KBM-7 (cell line): Measurements from ENCODE around the gene PRRG3.
A peak's percentile ranks its signal among the peaks of the same experiment; 100 is the strongest.

ENCODE experiments used
- DNase-seq: peaks from one replicate; pipeline ENCODE4 v3.0.0-alpha.2; 2015
- in situ Hi-C: fragments of 300-500 bp; cut with MboI; formaldehyde crosslinking; loops from 2 replicates; pipeline ENCODE4 v1.14.3; 2020; ENCODE audit warnings: low sequenced_read_pairs, low pct_unique_long_range_greater_than_20kb, mixed read lengths

Gene PRRG3

DNA sequence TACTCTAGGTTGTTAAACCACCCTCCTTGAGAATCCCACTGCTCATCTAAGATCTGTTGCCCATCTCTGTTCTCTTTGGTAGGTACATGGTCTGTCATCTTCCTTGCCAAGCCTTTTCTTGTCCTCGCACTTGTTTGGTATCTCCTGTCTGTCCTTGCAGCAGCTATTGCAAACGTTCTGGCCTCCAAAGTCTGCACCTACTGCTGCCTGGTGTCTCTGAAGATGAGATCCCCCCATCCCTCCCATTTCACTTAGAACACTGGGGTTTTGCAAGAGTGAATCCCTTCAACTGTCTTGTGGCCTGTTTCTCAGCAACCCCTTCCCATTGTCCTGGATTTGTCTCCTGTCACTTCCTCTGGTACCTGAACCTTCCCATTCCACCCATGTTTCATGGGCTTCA lies 40.0 kb downstream of the PRRG3 start:
- in situ Hi-C loops: no loop called here
- DNase-seq: no peak

DNA sequence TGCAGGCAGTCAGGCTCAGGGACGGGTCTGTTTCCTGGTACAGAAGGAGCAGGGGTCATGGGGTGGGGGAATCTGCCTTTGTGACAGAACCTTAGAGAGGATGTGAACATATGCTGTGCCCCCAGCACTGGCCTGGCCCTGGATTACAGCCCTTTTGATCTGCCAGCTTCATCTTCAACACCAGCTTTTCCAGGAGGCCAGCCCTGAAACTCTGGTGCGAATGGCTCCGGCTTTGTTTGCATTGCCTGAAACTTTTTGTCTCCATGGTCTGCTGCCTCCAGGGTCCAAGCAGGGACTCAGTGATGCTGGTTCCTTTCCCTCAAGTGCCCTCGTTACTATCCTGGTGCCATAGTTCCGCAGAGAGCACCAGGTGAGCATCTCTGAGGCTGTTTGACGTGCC lies 41.4 kb downstream of the PRRG3 start:
- in situ Hi-C loops: no loop called here
- DNase-seq: no peak

DNA sequence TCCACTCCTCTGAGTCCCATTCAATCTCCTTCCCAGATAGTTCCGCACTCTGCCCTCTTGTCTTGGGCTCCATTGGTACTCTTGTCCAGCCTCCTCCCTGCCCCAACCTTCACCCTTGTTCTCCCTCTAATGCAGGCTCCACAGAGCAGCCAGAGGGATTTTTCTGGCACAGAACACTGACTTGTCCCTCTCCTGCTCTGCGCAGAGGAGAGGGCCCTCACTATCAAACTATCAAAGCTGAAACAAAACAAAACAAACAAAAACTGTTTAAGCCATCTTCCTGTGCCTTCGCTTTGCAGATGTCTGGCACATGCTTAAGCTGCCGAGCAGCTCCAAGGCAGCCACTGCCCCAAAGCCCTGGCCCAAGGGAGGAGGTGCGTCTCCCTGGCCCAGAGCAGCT lies 42.2 kb downstream of the PRRG3 start:
- DNase-seq: no peak
- in situ Hi-C loops: no loop called here

DNA sequence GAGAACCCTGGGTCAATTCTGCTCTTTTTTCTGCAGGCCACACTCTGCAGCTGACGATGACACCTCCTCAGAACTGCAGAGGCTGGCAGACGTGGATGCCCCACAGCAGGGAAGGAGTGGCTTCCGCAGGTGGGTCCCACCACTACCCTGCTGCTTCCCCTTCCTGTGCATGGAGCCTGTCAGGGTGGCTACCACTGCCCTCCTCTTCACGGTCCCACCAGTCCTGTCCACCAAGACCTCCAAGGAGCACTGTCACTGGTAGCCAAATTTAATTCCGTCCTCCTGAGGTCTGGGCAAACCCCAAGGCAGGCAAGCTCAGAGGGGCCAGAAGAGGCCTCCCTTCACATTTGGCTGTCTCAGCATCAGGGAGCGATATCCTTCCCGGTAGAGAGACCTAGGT lies 43.5 kb downstream of the PRRG3 start:
- DNase-seq: no peak
- in situ Hi-C loops: no loop called here

DNA sequence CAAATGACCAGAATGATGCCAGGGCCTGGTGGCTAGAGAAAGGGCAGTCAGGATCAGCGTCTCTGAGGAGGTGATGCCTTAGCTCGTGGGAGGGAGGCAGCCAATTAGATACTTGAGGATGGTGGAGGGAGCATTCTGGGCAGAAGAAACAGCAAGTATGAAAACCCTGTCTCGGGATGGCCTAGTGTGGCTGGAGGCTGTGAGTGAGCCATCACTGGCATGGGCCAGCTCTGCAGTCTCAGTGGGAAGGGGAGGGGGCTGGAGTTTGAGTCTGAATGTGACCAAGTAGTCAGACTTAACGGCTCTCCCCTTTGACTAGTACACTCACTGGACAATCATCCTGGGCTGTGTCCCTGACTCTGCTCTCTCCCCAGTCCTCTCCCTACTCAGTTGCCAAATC lies 46.3 kb downstream of the PRRG3 start:
- no peak for DNase-seq
- in situ Hi-C loops: no loop called here

DNA sequence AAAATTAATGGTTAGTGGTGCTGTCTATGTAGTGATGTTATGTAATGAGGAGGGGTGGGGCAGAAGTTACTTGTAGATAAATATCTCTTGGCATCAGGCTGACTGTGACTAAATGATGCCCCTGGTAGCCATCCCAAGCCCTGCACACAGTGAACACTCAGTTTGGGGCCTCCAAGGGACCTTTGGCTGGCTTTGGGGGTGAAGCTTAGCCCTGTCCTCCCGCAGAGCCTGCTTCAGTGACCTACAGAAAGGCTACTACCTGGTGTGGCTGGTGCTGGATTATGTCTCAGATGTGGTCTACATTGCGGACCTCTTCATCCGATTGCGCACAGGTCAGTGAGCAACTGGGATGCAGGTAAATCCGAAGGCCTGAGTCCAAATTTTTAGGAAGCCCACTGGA lies 47.1 kb downstream of the PRRG3 start:
- no peak for DNase-seq
- in situ Hi-C loops: no loop called here

DNA sequence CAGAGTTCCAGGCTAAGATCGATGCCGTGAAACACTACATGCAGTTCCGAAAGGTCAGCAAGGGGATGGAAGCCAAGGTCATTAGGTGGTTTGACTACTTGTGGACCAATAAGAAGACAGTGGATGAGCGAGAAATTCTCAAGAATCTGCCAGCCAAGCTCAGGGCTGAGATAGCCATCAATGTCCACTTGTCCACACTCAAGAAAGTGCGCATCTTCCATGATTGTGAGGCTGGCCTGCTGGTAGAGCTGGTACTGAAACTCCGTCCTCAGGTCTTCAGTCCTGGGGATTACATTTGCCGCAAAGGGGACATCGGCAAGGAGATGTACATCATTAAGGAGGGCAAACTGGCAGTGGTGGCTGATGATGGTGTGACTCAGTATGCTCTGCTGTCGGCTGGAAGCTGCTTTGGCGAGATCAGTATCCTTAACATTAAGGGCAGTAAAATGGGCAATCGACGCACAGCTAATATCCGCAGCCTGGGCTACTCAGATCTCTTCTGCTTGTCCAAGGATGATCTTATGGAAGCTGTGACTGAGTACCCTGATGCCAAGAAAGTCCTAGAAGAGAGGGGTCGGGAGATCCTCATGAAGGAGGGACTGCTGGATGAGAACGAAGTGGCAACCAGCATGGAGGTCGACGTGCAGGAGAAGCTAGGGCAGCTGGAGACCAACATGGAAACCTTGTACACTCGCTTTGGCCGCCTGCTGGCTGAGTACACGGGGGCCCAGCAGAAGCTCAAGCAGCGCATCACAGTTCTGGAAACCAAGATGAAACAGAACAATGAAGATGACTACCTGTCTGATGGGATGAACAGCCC lies 48.6 kb downstream of the PRRG3 start:
- no peak for DNase-seq
- in situ Hi-C loops: no loop called here

DNA sequence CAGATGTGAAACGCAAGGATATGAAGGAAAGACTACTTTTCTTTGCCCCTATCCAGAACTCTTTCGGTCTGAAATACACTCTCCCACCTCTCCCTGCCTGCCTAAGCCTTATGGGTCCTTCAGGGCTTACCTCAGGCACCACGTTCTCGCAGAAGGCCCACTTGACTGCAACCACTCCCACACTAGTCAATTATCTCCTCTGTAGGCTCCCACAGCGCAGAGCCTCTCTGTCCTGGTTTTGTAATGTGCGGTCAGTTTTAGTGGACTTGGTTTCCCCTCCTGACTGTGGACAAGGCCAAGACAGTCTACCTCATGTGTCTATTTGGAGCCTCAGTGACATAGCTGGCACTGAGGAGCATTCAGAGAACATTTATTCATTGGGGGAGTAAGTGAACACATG lies 50.4 kb downstream of the PRRG3 start:
- DNase-seq: no peak
- in situ Hi-C loops: no loop called here

DNA sequence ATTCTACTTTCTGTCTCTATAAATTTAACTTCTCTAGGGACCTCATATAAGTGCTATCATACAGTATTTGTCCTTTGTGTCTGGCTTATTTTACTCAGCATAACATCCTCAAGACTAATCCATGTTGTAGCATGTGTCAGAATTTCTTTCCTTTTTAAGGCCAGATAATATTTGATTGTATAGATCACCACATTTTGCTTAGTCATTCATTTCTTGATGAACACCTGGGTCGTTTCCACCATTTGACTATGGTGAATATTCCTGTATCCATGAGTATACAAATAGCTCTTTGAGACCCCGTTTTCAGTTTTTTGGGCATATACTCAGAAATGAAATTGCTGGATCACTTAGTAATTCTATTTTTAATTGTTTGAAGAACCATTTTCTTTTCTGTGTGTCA lies 51.2 kb downstream of the PRRG3 start:
- DNase-seq: no peak
- in situ Hi-C loops: no loop called here

DNA sequence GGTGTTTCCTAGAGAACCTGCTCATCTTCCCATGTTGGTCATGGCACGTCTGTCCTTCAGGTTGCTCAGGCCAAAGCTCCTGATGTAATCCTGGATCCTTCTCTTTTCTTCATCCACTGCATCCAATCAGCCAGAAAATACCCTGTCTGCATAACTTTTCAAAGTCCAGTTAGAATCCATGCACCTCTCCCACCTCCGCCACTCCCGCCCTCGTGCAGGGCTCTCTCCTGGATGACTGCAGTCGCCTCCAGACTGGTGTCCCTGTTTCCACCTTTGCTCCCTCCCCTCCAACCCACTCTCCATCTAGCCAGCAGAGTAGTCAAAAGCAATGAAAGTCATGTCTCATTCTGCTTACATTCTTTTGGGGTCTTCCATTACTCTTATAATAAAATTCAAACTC lies 55.3 kb downstream of the PRRG3 start:
- in situ Hi-C loops: loop anchor here (25.0 kb wide), 1 partner anchor 887 kb away; the partner anchor contains the start of gene GABRQ
- DNase-seq: no peak

DNA sequence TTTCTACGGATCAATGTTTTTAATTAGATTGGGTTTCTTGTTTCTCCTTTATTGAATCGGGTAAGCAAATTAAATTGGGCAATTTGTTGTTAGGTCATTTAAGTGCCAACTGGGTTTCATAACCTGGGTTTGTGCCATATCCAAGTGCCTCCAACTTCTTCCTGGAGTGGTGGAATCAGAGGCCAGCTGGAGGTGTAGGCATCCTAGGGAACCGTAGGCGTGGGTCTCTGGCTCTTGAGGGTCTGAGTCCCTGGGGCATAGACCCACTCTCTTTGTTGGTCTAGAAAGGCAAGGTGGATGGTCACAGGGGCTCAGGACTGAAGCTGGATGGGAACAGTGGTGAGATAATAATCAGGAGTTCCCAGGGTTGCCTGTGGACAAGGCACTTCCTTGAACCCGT lies 57.6 kb downstream of the PRRG3 start:
- no peak for DNase-seq
- in situ Hi-C loops: loop anchor here (25.0 kb wide), 1 partner anchor 884 kb away; the partner anchor contains the start of gene GABRQ

DNA sequence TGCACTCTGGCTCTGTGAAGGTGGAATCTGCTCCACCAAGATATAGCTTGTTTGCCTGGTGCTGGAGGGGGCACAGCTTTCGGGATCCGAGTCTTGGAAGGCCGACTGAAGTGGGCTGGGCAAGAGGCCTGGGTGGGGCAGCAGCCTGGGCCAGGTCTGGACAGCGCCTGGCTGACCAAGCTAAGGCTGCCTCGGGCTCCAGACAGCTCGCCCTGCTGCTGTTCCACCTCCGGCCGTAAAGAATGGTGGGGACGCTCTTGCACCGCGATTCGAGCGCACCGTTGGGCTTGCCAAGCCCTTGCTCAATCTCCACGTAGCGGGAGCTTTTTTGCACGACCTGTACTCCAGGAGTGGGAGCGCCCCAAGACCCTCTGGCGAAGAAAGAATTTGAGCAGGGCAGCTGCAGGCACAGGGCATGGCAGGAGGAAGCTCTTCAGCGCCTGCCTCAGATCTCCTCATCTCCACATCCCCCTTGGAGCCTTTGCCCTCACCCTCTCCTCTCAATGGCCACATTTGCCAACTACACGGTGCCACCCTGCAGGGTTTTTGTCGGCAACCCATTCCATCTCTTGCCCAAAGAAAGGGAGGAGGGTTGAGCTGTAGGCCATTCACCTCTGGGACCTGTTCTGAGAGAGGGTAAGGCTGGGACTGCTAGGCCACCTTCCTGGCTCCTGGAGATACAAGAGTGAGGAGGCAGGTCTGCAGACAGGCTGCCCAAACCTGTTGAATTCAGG lies 58.2 kb downstream of the PRRG3 start:
- in situ Hi-C loops: loop anchor here (25.0 kb wide), 1 partner anchor 884 kb away; the partner anchor contains the start of gene GABRQ
- peak; percentile 51 for DNase-seq

DNA sequence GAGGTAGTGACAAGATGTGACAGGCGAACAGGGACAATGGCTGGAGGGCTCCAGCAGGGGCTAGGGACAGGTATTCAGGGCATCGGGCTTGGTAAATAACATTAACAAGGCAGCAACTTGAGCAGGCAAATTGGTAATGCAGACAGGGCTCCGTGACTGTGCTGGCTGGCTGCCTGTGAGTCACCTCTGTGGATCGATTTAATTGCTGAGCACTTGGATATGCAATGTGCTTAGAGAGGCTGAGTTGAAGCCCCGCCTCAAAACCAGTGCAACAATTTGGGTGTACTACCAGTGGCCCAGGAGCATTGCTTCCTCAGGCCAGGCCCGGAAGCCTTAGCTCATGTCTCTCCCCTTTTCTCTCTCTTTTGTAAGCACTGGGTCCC lies 58.8 kb downstream of the PRRG3 start:
- in situ Hi-C loops: loop anchor here (25.0 kb wide), 1 partner anchor 883 kb away; the partner anchor contains the start of gene GABRQ
- DNase-seq: no peak

DNA sequence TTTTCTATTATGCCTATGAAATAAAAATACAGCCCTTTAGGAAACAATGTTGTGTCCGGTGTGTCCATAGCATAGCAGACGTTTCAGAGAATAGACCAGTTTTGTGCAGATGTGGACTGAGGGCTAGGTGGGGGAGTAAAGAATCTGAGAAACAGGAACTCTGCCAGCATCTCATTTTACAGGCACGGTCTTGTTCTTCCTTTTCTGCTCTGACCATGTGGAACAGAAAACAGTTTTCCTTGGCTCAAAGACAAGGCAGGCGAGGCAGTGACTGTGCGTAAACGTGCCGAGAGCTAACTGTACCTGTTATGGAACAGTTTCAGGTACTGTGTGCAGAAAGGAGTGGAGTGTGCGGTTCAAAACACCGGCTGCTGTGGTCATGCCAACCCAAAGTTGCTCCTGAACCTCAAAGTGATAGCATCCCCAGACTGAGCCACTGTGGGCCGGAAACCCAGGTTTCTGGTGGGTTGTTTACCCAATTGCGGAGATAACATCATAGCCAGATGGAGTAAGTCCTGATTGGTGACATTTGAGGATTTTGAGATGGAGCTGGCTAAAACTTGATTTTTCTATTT lies 59.5 kb downstream of the PRRG3 start:
- in situ Hi-C loops: loop anchor here (25.0 kb wide), 1 partner anchor 883 kb away; the partner anchor contains the start of gene GABRQ
- DNase-seq: no peak
